Measurements from ENCODE around the gene RUVBL2.

- TF ChIP-seq CTCF (IDR thresholded peaks at IDR 0.05) (no peak), SIN3A (IDR thresholded peaks at IDR 0.05; ENCODE audit: borderline replicate concordance, insufficient read depth, low read depth, low read length) (no peak), POLR2AphosphoS5 (IDR thresholded peaks at IDR 0.05; ENCODE audit: low read depth, low read length) (no peak), TCF7L2 (IDR thresholded peaks at IDR 0.05; ENCODE audit: low read depth, low read length) (no peak)
- TF ChIP-seq, protein P1, sequence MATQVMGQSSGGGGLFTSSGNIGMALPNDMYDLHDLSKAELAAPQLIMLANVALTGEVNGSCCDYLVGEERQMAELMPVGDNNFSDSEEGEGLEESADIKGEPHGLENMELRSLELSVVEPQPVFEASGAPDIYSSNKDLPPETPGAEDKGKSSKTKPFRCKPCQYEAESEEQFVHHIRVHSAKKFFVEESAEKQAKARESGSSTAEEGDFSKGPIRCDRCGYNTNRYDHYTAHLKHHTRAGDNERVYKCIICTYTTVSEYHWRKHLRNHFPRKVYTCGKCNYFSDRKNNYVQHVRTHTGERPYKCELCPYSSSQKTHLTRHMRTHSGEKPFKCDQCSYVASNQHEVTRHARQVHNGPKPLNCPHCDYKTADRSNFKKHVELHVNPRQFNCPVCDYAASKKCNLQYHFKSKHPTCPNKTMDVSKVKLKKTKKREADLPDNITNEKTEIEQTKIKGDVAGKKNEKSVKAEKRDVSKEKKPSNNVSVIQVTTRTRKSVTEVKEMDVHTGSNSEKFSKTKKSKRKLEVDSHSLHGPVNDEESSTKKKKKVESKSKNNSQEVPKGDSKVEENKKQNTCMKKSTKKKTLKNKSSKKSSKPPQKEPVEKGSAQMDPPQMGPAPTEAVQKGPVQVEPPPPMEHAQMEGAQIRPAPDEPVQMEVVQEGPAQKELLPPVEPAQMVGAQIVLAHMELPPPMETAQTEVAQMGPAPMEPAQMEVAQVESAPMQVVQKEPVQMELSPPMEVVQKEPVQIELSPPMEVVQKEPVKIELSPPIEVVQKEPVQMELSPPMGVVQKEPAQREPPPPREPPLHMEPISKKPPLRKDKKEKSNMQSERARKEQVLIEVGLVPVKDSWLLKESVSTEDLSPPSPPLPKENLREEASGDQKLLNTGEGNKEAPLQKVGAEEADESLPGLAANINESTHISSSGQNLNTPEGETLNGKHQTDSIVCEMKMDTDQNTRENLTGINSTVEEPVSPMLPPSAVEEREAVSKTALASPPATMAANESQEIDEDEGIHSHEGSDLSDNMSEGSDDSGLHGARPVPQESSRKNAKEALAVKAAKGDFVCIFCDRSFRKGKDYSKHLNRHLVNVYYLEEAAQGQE (IDR thresholded peaks at IDR 0.05; ENCODE audit: insufficient read depth in 1 of 2, low read depth in 2 of 2, low read length in 1 of 2), result no peak
These were observed 21.2 kb downstream of the RUVBL2 start for GRCh38 chr19:49014870-49015255.
